ENCODE measurements around the gene OR6C70.

- no peak for TF ChIP-seq TAF1 (IDR thresholded peaks at IDR 0.05; ENCODE audit: low read depth, low read length)
- TF ChIP-seq POLR2A (IDR thresholded peaks at IDR 0.05; ENCODE audit: low read depth, low read length) = no peak
- no peak for TF ChIP-seq SPI1 (IDR thresholded peaks at IDR 0.05; ENCODE audit: low read depth, low read length)
- TF ChIP-seq POLR2AphosphoS5 (IDR thresholded peaks at IDR 0.05; ENCODE audit: low read depth, low read length) = no peak
- TF ChIP-seq PAX5 (IDR thresholded peaks at IDR 0.05; ENCODE audit: insufficient read depth, low read length, severe bottlenecking) = no peak
These were observed 41.4 kb downstream of the OR6C70 start for GRCh38 chr12:55428331-55429243.
